Calu3 (cell line): ENCODE data around the gene HACD2. TPM values are rescaled to one million over a fixed set of nuclear protein-coding genes. Genes with fewer than 3 reads are reported as not detected.
A peak's percentile ranks its signal among the peaks of the same experiment; 100 is the strongest.
"Not testable (repeated sequence)": the region's sequence is repeated elsewhere in the genome, so short reads cannot be mapped to it uniquely, and the experiment has no call there.

Experiments
- BruUV-seq: library from RNA; stranded (reverse); fragments of 400-500 nt; replicated peaks from 2 replicates; lab custom pipeline; 2021; lab: Mats Ljungman, UMichigan
- CTCF ChIA-PET: fragments of 300-600 bp; sonication (Branson Sonifier 250); formaldehyde crosslinking; loops from one replicate; lab custom pipeline; 2022; ENCODE audit warnings: antibody characterized with exemption; lab: Charles Lee
- DNase-seq: peaks from one replicate; pipeline ENCODE4 v3.0.0; 2022
- H3K27ac Mint-ChIP-seq: one replicate; pipeline ENCODE4 v1.8.0; 2022; ENCODE audit warnings: mixed read lengths; ENCODE audit not compliant: unreplicated experiment
- H3K27me3 Mint-ChIP-seq: one replicate; pipeline ENCODE4 v1.8.0; 2022; ENCODE audit warnings: mixed read lengths; ENCODE audit not compliant: unreplicated experiment
- H3K36me3 Mint-ChIP-seq: one replicate; pipeline ENCODE4 v1.8.0; 2022; ENCODE audit warnings: mild to moderate bottlenecking, moderate library complexity, mixed read lengths; ENCODE audit not compliant: insufficient read depth, unreplicated experiment
- H3K4me1 Mint-ChIP-seq: one replicate; pipeline ENCODE4 v1.8.0; 2022; ENCODE audit warnings: mild to moderate bottlenecking, low read depth, mixed read lengths; ENCODE audit not compliant: unreplicated experiment
- H3K4me3 Mint-ChIP-seq: one replicate; pipeline ENCODE4 v1.8.0; 2022; ENCODE audit warnings: mild to moderate bottlenecking, low read depth, moderate library complexity, mixed read lengths; ENCODE audit not compliant: unreplicated experiment
- H3K9me3 Mint-ChIP-seq: one replicate; pipeline ENCODE4 v1.8.0; 2022; ENCODE audit warnings: low read depth, mixed read lengths; ENCODE audit not compliant: unreplicated experiment
- CTCF ChIP-seq: fragments of 200-600 bp; IDR thresholded peaks from one replicate; pipeline ENCODE4 v1.8.0; 2022; ENCODE audit warnings: antibody characterized with exemption; ENCODE audit not compliant: unreplicated experiment
- intact Hi-C: fragments of 100-400 bp; cut with micrococcal nuclease; formaldehyde crosslinking; loops from one replicate; pipeline ENCODE4 v1.10.0; 2022; ENCODE audit not compliant: unreplicated experiment
- total RNA-seq: library from RNA; stranded (reverse); gene quantifications from 2 replicates; pipeline ENCODE4 v1.2.3, GENCODE V29; 2022

Gene HACD2
- total RNA-seq, 1 experiment from 2014 or later, result 69.0 TPM

GRCh38 chr3:123489400-123490004 lies 95.4 kb downstream of the HACD2 start:
- CTCF ChIA-PET, result interaction anchor here (0.6 to 1.2 kb wide), 5 partner anchors 32 to 204 kb away, joined by 3 to 14 read pairs (median 4); no protein-coding TSS in a partner anchor
- no peaks in the 10 kb centered on the region for H3K27me3 Mint-ChIP-seq
- no peak overlapping the region for H3K27ac Mint-ChIP-seq
- no peaks in the 10 kb centered on the region for H3K36me3 Mint-ChIP-seq
- TF ChIP-seq CTCF, result peak; percentile 76
- no TSS peak for BruUV-seq
- no peaks in the 10 kb centered on the region for H3K4me1 Mint-ChIP-seq
- no peak overlapping the region for H3K4me3 Mint-ChIP-seq
- intact Hi-C loops, result loop anchor here (1.0 to 5.0 kb wide), 2 partner anchors 142 to 160 kb away; no protein-coding TSS in a partner anchor
- peak; percentile 78 for DNase-seq
- H3K9me3 Mint-ChIP-seq, result no peaks in the 10 kb centered on the region

- Mint-ChIP-seq H3K27ac (no peak overlapping the region), H3K4me3 (no peak overlapping the region), H3K9me3 (no peaks in the 10 kb centered on the region), H3K36me3 (no peaks in the 10 kb centered on the region), H3K27me3 (no peaks in the 10 kb centered on the region), H3K4me1 (no peaks in the 10 kb centered on the region)
- TF ChIP-seq CTCF, result no peak
- CTCF ChIA-PET, result interaction anchor here (0.7 to 1.2 kb wide), 4 partner anchors 33 to 203 kb away, joined by 3 to 14 read pairs (median 4); no protein-coding TSS in a partner anchor
- intact Hi-C loops, result loop anchor here (1.0 to 5.0 kb wide), 2 partner anchors 141 to 159 kb away; no protein-coding TSS in a partner anchor
- BruUV-seq, result no TSS peak
- no peak for DNase-seq
Observed at GRCh38 chr3:123488645-123489347, 96.1 kb downstream of the HACD2 start.

- intact Hi-C loops, result loop anchor here (5.0 kb wide), 1 partner anchor 140 kb away; no protein-coding TSS in a partner anchor
Observed at GRCh38 chr3:123487063-123487462, 97.8 kb downstream of the HACD2 start.

GRCh38 chr3:123486460-123486859 lies 98.4 kb downstream of the HACD2 start:
- no TSS peak for BruUV-seq
- CTCF ChIA-PET, result no interaction called here
- Mint-ChIP-seq H3K36me3 (no peaks in the 10 kb centered on the region), H3K27ac (no peak overlapping the region), H3K27me3 (no peaks in the 10 kb centered on the region), H3K9me3 (no peaks in the 10 kb centered on the region), H3K4me3 (no peak overlapping the region), H3K4me1 (no peaks in the 10 kb centered on the region)
- no peak for DNase-seq
- TF ChIP-seq CTCF, result no peak
- intact Hi-C loops, result loop anchor here (5.0 kb wide), 1 partner anchor 139 kb away; no protein-coding TSS in a partner anchor

More at GRCh38 chr3:123487063-123487462, 97.8 kb downstream of the HACD2 start:
- H3K4me3 Mint-ChIP-seq, H3K27ac Mint-ChIP-seq, CTCF ChIA-PET, H3K27me3 Mint-ChIP-seq, DNase-seq, H3K36me3 Mint-ChIP-seq, BruUV-seq, H3K9me3 Mint-ChIP-seq, H3K4me1 Mint-ChIP-seq: not testable (repeated sequence)
